GM12873 (cell line): ENCODE measurements around the gene MAML2.
A peak's percentile ranks its signal among the peaks of the same experiment; 100 is the strongest.

ENCODE experiments used
- TF ChIP-seq, protein P1 (sequence below): IDR thresholded peaks from 2 replicates; pipeline ENCODE4 v1.5.1; 2012; ENCODE audit warnings: low read depth, mild to moderate bottlenecking, moderate library complexity, low read length, control low read depth; ENCODE audit not compliant: insufficient read depth; ENCODE audit errors: missing control alignments

MAML2 gene

DNA sequence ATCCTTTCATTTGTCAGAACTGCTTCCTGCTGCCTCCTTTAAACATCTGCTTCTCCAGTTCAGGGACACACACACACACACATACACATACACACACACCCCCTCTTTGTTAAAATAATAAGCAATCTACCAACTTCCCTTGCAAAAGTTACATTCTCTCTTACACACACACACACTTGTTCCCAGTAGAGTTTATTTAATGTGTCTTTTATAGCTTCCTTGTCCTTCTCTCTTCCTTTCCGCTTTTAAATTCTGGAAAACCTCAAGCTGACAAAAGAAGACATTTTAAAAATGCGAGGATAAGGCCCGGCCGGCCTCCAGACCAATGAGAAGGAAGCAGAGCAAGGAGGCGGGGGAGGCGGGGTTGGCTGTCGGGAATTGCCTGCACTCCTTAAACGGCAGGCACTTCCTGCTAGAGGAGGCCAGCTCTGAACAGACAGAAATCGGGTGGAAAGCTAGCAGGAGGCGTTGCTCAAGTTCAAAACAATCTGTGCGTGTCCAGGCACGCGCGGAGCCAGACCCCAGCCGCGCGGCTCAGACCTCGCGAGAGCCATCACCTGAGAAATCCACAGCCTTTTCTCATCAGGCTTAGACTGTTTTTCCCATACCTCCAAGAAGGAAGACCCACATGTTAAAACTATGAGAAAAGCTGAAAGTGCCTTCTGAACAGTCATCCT, 99.9 kb downstream of the MAML2 start:
- TF ChIP-seq, protein P1, sequence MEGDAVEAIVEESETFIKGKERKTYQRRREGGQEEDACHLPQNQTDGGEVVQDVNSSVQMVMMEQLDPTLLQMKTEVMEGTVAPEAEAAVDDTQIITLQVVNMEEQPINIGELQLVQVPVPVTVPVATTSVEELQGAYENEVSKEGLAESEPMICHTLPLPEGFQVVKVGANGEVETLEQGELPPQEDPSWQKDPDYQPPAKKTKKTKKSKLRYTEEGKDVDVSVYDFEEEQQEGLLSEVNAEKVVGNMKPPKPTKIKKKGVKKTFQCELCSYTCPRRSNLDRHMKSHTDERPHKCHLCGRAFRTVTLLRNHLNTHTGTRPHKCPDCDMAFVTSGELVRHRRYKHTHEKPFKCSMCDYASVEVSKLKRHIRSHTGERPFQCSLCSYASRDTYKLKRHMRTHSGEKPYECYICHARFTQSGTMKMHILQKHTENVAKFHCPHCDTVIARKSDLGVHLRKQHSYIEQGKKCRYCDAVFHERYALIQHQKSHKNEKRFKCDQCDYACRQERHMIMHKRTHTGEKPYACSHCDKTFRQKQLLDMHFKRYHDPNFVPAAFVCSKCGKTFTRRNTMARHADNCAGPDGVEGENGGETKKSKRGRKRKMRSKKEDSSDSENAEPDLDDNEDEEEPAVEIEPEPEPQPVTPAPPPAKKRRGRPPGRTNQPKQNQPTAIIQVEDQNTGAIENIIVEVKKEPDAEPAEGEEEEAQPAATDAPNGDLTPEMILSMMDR, result no peak

DNA sequence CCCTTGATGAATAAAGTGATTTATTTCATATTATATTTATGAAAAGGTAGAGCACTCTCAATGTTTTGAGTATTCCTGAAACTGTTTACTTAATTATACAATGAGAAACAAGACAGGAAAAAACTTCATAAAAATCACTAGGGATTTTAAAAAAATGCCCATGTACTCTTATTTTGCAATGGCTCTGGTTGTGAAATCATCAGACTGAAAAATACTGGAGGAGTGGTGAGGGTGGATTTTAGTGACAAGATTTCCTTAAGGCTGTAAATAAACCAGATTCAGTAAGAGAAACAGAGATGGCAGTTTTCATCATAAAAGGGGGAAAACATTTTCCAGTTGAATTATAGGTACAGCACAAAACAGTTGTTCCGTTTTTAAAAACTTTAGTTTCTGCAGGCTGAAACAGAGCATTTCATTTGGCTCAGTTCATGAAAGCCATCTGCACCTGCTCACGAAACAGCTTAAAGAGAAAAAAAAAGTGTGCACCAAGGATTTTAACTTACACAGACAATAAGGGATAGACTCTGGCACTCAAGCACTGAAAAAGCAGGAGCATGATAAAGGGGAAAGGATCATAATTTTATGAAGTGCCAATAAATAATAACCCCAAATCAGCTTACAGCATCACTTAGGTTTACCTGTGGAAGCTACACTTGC, 100.7 kb downstream of the MAML2 start:
- TF ChIP-seq, protein P1, result no peak

DNA sequence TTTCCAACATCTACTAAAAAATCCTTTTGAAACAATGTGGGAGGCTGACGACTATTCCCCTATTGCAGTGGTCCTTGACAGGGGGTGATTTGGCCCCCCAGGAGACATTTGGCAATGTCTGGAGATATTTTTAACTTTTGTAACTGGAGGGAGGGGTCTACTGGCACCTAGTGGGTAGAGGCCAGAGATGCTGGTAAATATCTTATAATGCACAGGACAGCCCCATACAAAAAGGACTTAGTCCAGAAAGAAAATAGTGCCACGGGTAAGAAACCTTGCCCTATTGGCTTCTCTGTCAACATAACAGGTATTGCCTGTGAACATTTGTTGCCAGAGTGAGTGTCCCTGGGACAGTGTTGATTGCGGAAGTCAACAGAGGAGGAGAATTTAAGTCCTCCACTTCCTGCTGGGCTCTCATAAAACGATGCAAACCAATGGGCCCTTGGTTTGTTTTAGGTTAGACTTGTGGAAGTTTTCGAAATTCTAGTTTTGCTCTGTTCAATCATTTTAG, 101.6 kb downstream of the MAML2 start:
- TF ChIP-seq, protein P1, result peak; percentile 34

DNA sequence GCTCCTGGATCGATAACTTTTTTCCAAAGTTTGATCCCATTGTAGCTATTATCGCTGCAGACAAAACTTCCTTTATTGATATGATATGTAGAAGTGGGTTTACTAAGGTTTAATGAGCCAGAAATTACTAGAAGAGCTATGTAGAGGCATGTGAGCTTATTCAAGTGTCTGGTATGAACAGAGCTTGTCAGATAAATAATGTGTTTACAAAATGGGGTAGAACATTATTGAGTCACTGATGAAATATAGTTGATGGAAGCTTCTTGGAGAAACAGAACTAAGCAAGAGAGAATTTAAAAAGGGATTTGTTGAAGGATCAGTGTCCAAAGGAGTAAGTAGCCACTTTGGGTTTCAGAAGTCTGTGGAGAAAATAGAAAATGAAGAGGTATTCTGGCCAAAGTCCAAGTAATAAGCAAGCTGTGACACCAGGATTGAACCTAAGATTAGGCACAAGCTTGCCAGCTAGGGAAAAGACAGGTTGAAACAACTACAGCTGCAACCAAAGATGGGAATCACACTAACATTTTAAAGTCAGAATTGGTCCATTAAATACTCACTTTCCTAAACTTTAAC, 104.3 kb downstream of the MAML2 start:
- TF ChIP-seq, protein P1, result no peak

DNA sequence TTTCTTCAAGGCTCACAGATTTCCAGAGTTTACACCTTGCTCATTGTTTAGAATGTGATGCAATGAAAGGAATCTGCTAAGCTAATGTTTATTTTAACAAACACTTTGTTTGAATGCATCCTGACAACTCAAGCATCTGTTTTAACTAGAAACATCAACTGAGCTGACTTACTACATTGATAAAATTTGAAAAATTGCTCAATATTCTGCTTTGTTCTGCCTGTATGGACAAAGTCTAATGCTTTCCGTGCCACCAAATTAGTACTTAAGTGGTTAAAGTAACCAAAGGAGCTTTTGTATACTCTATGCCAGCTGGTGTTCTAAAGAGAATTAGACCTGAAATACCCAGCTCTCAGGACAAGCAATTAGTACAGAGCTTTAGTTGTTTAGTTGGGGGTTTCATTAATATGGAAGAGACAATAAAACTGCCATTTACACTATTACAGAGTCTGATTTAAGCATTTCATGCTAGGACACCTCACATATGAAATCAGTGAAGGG, 105.2 kb downstream of the MAML2 start:
- TF ChIP-seq, protein P1, result no peak

DNA sequence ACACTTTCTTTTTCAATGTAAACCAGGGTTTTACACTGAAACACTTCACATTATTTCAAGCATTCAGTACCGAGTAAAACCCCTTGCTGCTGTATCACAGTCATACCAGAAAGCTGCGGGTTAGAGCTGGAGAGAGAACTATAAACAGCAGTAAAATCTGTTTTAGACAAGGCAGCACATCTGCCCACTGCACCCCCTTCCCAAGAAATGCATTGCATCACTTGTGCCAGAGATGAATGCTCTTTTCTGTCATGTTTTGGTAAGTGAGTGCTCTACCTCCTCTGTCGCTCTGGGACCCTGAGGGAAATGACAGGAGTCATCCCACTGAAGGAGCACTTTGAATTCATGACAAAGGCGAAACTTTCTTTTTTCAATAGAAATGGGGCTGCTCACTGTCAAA, 107.2 kb downstream of the MAML2 start:
- TF ChIP-seq, protein P1, result no peak

DNA sequence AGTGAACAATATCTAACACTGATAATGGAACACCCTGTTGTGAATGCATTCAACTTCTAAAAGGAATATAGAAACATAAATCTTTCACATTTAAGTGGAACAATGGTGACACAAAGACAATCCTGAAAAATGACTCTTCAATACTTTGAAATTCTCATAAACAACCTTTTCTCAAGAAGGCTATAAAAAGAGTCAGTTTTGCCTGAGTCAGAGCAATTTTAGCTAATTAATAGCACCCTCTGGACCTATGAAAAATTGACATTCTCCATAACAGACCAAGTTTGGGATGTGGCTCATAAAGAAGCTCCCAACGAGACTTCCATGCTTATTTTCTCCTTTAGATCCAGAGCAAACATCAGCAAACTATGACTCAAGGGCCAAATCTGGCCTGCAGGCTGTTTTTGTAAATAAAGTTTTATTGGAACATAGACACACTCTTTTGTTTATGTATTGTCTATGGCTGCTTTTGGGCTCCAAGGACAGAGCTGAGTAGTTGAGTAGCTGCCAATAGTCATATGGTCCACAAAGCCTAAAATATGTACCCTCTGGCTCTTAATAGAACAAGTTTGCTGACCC, 108.0 kb downstream of the MAML2 start:
- TF ChIP-seq, protein P1, result no peak
